Activated CD4-positive, CD25-positive, alpha-beta regulatory T cell (primary cell): ENCODE measurements around the gene RNF141.

Experiments used
- DNase-seq, 4 experiments: peaks; one replicate each; lab custom pipeline; 2025; lab: John Stamatoyannopoulos, UW

The RNF141 gene

GRCh38 chr11:10498426-10499250 is 42.3 kb downstream of the RNF141 start:
- no peak for DNase-seq

- DNase-seq, result no peak
Observed at GRCh38 chr11:10498022-10498400, 43.0 kb downstream of the RNF141 start.

GRCh38 chr11:10497371-10498021 is 43.5 kb downstream of the RNF141 start:
- no peak for DNase-seq

GRCh38 chr11:10496296-10496936 is 44.6 kb downstream of the RNF141 start:
- DNase-seq, result no peak

- no peak for DNase-seq
Observed at GRCh38 chr11:10495464-10495786, 45.6 kb downstream of the RNF141 start.

GRCh38 chr11:10494636-10495463 is 46.1 kb downstream of the RNF141 start:
- DNase-seq, result no peak

- no peak for DNase-seq
Observed at GRCh38 chr11:10493041-10493663, 47.8 kb downstream of the RNF141 start.

- DNase-seq, result no peak
Observed at GRCh38 chr11:10492084-10492483, 48.9 kb downstream of the RNF141 start.

- no peak for DNase-seq
Observed at GRCh38 chr11:10490398-10491241, 50.4 kb downstream of the RNF141 start.

- DNase-seq, result no peak
Observed at GRCh38 chr11:10490032-10490397, 51.0 kb downstream of the RNF141 start.

GRCh38 chr11:10488934-10489691 is 51.9 kb downstream of the RNF141 start:
- DNase-seq, result no peak

GRCh38 chr11:10488121-10488933 is 52.7 kb downstream of the RNF141 start:
- DNase-seq, result no peak

GRCh38 chr11:10487002-10487647 is 53.9 kb downstream of the RNF141 start:
- no peak for DNase-seq

- DNase-seq, result no peak
Observed at GRCh38 chr11:10486161-10486840, 54.7 kb downstream of the RNF141 start.

- DNase-seq, result no peak
Observed at GRCh38 chr11:10485646-10486045, 55.3 kb downstream of the RNF141 start.

GRCh38 chr11:10484461-10485180 is 56.4 kb downstream of the RNF141 start:
- DNase-seq, result no peak

GRCh38 chr11:10483584-10483983 is 57.4 kb downstream of the RNF141 start:
- DNase-seq, result no peak

- no peak for DNase-seq
Observed at GRCh38 chr11:10483174-10483573, 57.8 kb downstream of the RNF141 start.
